ENCODE measurements around the gene ZNF41.
"Not testable (repeated sequence)": the region's sequence is repeated elsewhere in the genome, so short reads cannot be mapped to it uniquely, and the experiment has no call there.

Gene ZNF41

GRCh38 chrX:47482512-47483305, at the start of gene ZNF41:
ZNF41 (minus strand) TSS chrX:47483222; CDS start chrX:47467481, 15,741 bp downstream.
- peak within 1 kb of the TSS; percentile 84 for H3K4me3 ChIP-seq (ENCODE audit: low read length)
- H3K4me1 ChIP-seq (ENCODE audit: control insufficient read depth, low read depth, low read length) = no peaks in the 10 kb centered on the region
- no peaks in the 10 kb centered on the region for H3K27me3 ChIP-seq (ENCODE audit: control insufficient read depth, insufficient read depth, low read length)
- peaks cover 6% of the 10 kb centered on the region for H3K9me3 ChIP-seq (ENCODE audit: control insufficient read depth, low read depth, low read length)
- no peaks in the 10 kb centered on the region for H3K36me3 ChIP-seq (ENCODE audit: control insufficient read depth, low read depth, low read length)
- peak within 1 kb of the TSS; percentile 77 for H3K9ac ChIP-seq (ENCODE audit: low read length)
- no peak within 1 kb of the TSS for H3K27ac ChIP-seq (ENCODE audit: low read length)

- Histone ChIP-seq H3K9ac (ENCODE audit: low read length) (no peak overlapping the region), H3K4me3 (ENCODE audit: low read length) (no peak overlapping the region), H3K9me3 (ENCODE audit: control insufficient read depth, low read depth, low read length) (peaks cover 14% of the 10 kb centered on the region), H3K36me3 (ENCODE audit: control insufficient read depth, low read depth, low read length) (no peaks in the 10 kb centered on the region), H3K27ac (ENCODE audit: low read length) (no peak overlapping the region), H3K27me3 (ENCODE audit: control insufficient read depth, insufficient read depth, low read length) (no peaks in the 10 kb centered on the region), H3K4me1 (ENCODE audit: control insufficient read depth, low read depth, low read length) (no peaks in the 10 kb centered on the region)
Measured at GRCh38 chrX:47530049-47530448, 47.0 kb upstream of the ZNF41 start.

GRCh38 chrX:47529548-47529947, 46.5 kb upstream of the ZNF41 start:
- Histone ChIP-seq H3K4me3 (ENCODE audit: low read length) (no peak overlapping the region), H3K36me3 (ENCODE audit: control insufficient read depth, low read depth, low read length) (no peaks in the 10 kb centered on the region), H3K4me1 (ENCODE audit: control insufficient read depth, low read depth, low read length) (no peaks in the 10 kb centered on the region), H3K27ac (ENCODE audit: low read length) (no peak overlapping the region), H3K9me3 (ENCODE audit: control insufficient read depth, low read depth, low read length) (peaks cover 14% of the 10 kb centered on the region), H3K9ac (ENCODE audit: low read length) (no peak overlapping the region), H3K27me3 (ENCODE audit: control insufficient read depth, insufficient read depth, low read length) (no peaks in the 10 kb centered on the region)

GRCh38 chrX:47523713-47524166, 40.7 kb upstream of the ZNF41 start:
- Histone ChIP-seq H3K9ac (ENCODE audit: low read length) (no peak overlapping the region), H3K27ac (ENCODE audit: low read length) (no peak overlapping the region), H3K9me3 (ENCODE audit: control insufficient read depth, low read depth, low read length) (peaks cover 6% of the 10 kb centered on the region), H3K36me3 (ENCODE audit: control insufficient read depth, low read depth, low read length) (no peaks in the 10 kb centered on the region), H3K4me1 (ENCODE audit: control insufficient read depth, low read depth, low read length) (no peaks in the 10 kb centered on the region), H3K4me3 (ENCODE audit: low read length) (peak overlapping the region; percentile 56), H3K27me3 (ENCODE audit: control insufficient read depth, insufficient read depth, low read length) (no peaks in the 10 kb centered on the region)

- no peaks in the 10 kb centered on the region for H3K36me3 ChIP-seq (ENCODE audit: control insufficient read depth, low read depth, low read length)
- no peaks in the 10 kb centered on the region for H3K4me1 ChIP-seq (ENCODE audit: control insufficient read depth, low read depth, low read length)
- H3K27me3 ChIP-seq (ENCODE audit: control insufficient read depth, insufficient read depth, low read length) = no peaks in the 10 kb centered on the region
- H3K9ac ChIP-seq (ENCODE audit: low read length) = no peak overlapping the region
- peak overlapping the region; percentile 56 for H3K4me3 ChIP-seq (ENCODE audit: low read length)
- H3K9me3 ChIP-seq (ENCODE audit: control insufficient read depth, low read depth, low read length) = peaks cover 6% of the 10 kb centered on the region
- H3K27ac ChIP-seq (ENCODE audit: low read length) = no peak overlapping the region
Measured at GRCh38 chrX:47523297-47523696, 40.3 kb upstream of the ZNF41 start.

GRCh38 chrX:47518144-47518543, 35.1 kb upstream of the ZNF41 start:
- Histone ChIP-seq H3K27me3 (ENCODE audit: control insufficient read depth, insufficient read depth, low read length) (no peaks in the 10 kb centered on the region), H3K27ac (ENCODE audit: low read length) (no peak overlapping the region), H3K4me1 (ENCODE audit: control insufficient read depth, low read depth, low read length) (no peaks in the 10 kb centered on the region), H3K9ac (ENCODE audit: low read length) (no peak overlapping the region), H3K36me3 (ENCODE audit: control insufficient read depth, low read depth, low read length) (no peaks in the 10 kb centered on the region), H3K9me3 (ENCODE audit: control insufficient read depth, low read depth, low read length) (peaks cover 3% of the 10 kb centered on the region), H3K4me3 (ENCODE audit: low read length) (no peak overlapping the region)

- H3K36me3 ChIP-seq (ENCODE audit: control insufficient read depth, low read depth, low read length) = no peaks in the 10 kb centered on the region
- H3K27ac ChIP-seq (ENCODE audit: low read length) = no peak overlapping the region
Measured at GRCh38 chrX:47515941-47516665, 33.1 kb upstream of the ZNF41 start.

GRCh38 chrX:47514533-47515235, 31.7 kb upstream of the ZNF41 start:
- Histone ChIP-seq H3K9ac (ENCODE audit: low read length) (no peak overlapping the region), H3K4me1 (ENCODE audit: control insufficient read depth, low read depth, low read length) (no peaks in the 10 kb centered on the region), H3K36me3 (ENCODE audit: control insufficient read depth, low read depth, low read length) (no peaks in the 10 kb centered on the region), H3K27me3 (ENCODE audit: control insufficient read depth, insufficient read depth, low read length) (no peaks in the 10 kb centered on the region), H3K27ac (ENCODE audit: low read length) (no peak overlapping the region), H3K9me3 (ENCODE audit: control insufficient read depth, low read depth, low read length) (no peaks in the 10 kb centered on the region), H3K4me3 (ENCODE audit: low read length) (no peak overlapping the region)

More at GRCh38 chrX:47515941-47516665, 33.1 kb upstream of the ZNF41 start:
- Histone ChIP-seq H3K9ac (ENCODE audit: low read length) (no peak overlapping the region), H3K4me1 (ENCODE audit: control insufficient read depth, low read depth, low read length) (no peaks in the 10 kb centered on the region), H3K9me3 (ENCODE audit: control insufficient read depth, low read depth, low read length) (no peaks in the 10 kb centered on the region), H3K4me3 (ENCODE audit: low read length) (no peak overlapping the region), H3K27me3 (ENCODE audit: control insufficient read depth, insufficient read depth, low read length) (no peaks in the 10 kb centered on the region)

GRCh38 chrX:47513034-47513965, 30.3 kb upstream of the ZNF41 start:
- H3K9me3 ChIP-seq (ENCODE audit: control insufficient read depth, low read depth, low read length); H3K27ac ChIP-seq (ENCODE audit: low read length); H3K4me1 ChIP-seq (ENCODE audit: control insufficient read depth, low read depth, low read length); H3K36me3 ChIP-seq (ENCODE audit: control insufficient read depth, low read depth, low read length); H3K27me3 ChIP-seq (ENCODE audit: control insufficient read depth, insufficient read depth, low read length): not testable (repeated sequence)
- Histone ChIP-seq H3K4me3 (ENCODE audit: low read length) (peak overlapping the region; percentile 65), H3K9ac (ENCODE audit: low read length) (peak overlapping the region; percentile 50)

- H3K9me3 ChIP-seq (ENCODE audit: control insufficient read depth, low read depth, low read length); H3K9ac ChIP-seq (ENCODE audit: low read length); H3K27ac ChIP-seq (ENCODE audit: low read length); H3K4me3 ChIP-seq (ENCODE audit: low read length); H3K36me3 ChIP-seq (ENCODE audit: control insufficient read depth, low read depth, low read length); H3K4me1 ChIP-seq (ENCODE audit: control insufficient read depth, low read depth, low read length); H3K27me3 ChIP-seq (ENCODE audit: control insufficient read depth, insufficient read depth, low read length): not testable (repeated sequence)
Measured at GRCh38 chrX:47512383-47512782, 29.4 kb upstream of the ZNF41 start.

Data from iPS-18a (cell line).